AG08396 (cell line): ENCODE data around the gene LRMDA.

ENCODE experiments used
- DNase-seq: peaks from one replicate; pipeline ENCODE4 v3.0.0; 2012; ENCODE audit warnings: low spot score, mixed read lengths

Gene LRMDA

GRCh38 chr10:76172020-76172419 lies 740.6 kb downstream of the LRMDA start:
- DNase-seq, result no peak

DNA sequence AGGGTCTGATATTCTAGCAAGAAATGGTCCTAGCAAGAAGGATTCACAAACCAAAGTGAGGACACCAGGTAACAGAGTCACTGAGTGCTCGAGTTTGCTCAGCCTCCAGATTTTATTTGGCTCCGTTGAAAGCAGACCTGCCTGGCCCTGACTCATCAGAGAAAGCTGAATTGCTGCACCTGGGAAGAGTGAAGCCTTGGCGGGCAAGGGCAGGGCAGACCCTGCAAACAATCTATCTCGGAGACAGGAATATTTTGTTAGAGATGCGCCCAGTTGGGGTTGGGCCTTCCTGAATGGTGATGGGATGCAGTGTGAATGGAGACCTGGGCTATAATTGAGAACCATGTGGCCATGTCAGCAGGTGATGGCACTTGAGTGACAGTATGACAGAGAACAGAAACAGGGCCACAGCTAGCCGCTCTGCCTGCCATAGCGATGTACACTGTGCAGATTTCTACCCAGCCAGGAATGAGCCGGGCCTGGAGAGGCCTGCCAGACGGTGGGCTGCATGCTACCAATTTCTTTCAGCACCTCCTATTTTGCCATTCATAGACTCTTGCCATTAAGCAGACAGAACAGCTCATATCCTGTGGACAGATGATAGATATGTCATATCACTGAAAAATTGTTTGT lies 744.2 kb downstream of the LRMDA start:
- DNase-seq, result no peak

DNA sequence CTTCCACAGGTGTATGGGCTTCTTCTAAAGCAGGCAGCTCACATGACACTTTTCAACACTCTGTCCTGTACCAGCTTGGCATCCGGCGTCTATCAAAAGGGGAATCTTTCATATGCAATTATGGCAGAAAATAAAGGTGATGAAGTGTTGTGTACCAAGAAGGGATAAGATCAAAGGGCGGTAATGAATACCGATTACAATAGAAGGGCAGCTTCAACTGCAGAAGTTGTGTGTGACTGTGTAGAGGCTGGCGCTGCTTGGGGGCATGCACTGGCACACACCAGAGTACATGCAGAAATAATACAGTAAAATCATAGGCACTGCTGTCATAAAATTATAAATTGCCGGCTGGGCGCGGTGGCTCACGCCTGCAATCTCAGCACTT lies 744.7 kb downstream of the LRMDA start:
- no peak for DNase-seq

DNA sequence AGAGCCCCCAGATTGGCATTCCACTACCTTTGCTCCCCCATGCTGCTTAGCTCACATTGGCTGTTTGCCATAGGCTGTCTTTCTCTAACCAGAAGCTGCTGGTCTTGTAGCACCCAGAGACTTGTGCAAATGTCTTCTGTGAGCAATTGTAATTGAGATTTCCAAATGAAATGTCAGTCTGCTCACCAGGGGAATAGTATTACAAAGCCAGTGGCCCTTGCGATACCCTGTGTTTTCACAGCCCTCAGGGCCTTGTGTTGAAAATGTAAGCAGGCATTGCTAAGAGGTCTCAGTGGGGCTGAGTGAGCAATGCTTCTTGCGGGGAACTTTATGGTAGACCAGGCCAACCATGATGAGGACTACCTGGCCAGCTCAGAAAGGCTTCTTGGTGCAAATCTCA lies 746.5 kb downstream of the LRMDA start:
- DNase-seq, result no peak

- DNase-seq, result no peak
Observed at GRCh38 chr10:76178532-76179292, 747.3 kb downstream of the LRMDA start.

- DNase-seq, result no peak
Observed at GRCh38 chr10:76179806-76180205, 748.4 kb downstream of the LRMDA start.

DNA sequence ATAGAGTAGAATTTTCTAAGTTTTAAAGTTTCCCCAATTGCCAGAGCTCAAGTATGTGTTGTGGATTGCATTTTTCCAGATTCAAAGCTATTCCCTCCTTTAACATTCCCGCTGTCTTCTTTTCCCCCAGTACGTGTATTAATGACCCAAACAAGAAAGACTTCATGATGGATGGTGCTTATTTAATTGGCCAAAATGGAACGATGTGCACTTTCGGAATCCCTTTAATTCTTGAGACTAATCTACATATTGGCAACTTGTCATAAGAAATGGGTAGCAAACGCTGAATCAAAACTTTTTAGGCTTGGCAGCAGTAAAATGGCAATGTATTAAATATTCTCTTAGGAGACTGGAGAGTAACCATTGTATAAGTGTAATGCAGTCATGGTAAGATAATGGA lies 753.2 kb downstream of the LRMDA start:
- DNase-seq, result no peak

- DNase-seq, result no peak
Observed at GRCh38 chr10:76185471-76186301, 754.3 kb downstream of the LRMDA start.

DNA sequence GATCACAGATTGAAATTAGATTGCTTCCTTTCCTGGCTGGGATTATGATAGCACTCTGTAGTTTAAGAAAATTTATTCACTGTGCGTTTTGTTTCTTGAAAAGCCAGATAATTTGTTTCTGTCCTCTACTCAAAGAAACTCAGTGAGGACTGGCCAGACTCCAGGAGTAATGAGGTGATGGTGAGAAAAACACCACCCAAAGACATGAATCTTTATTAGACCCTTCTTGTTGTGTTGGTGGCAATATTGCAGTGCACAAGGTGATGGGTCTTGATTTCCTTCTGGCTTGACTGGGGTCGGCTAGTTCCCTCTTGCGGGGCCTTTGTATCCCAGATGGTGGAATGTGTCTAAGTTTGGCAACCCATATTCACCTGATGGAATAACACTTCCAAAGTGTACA lies 756.8 kb downstream of the LRMDA start:
- DNase-seq, result no peak

- no peak for DNase-seq
Observed at GRCh38 chr10:76190634-76191270, 759.3 kb downstream of the LRMDA start.

- no peak for DNase-seq
Observed at GRCh38 chr10:76191336-76191735, 759.9 kb downstream of the LRMDA start.

DNA sequence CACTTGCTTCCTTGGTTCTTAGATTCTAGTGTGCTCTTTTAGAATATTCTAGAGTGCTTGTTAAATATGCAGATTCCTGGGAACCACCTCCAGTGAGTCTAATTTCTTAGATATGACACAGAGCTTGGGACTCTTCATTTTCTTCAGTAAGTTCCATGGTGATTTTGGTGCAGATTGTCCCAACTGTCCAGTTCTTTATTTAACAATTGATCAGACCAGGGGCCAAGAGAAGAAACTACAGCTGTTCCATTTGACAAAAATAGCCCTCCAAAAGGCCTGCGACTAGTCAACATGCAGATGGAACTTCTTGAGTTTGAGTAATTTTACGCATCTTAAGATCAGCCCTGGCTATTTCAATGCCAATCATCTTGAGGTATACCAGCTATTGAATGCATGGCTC lies 760.7 kb downstream of the LRMDA start:
- no peak for DNase-seq

DNA sequence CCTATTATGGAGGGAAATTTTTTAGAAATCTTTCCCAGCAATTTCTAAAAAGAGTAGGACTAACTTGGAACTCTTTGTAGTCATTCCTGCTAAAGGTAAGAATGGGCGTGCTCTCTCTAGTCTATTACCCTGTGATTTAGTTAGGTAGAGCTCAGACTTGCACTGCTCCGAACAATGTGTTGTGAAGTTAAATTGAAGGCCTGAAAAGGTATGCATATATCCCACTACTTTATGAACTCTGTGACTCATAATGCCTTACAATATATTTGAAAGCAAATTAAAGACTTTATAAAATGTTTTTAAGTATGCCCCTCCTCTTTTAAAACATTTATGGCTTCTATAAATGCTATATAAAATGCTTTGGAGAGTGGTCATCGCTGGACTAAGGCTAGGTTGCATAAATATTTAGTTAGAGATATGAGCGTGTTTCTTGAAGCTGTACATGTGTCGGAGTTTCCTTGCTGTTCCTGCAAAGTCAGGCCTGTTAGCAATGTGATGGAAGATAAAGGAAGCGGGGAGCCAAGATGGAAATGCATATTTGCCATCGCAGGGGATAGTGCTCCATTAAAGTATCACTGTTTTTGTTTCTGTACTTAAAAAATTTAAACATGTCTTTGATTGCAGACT lies 761.4 kb downstream of the LRMDA start:
- no peak for DNase-seq

DNA sequence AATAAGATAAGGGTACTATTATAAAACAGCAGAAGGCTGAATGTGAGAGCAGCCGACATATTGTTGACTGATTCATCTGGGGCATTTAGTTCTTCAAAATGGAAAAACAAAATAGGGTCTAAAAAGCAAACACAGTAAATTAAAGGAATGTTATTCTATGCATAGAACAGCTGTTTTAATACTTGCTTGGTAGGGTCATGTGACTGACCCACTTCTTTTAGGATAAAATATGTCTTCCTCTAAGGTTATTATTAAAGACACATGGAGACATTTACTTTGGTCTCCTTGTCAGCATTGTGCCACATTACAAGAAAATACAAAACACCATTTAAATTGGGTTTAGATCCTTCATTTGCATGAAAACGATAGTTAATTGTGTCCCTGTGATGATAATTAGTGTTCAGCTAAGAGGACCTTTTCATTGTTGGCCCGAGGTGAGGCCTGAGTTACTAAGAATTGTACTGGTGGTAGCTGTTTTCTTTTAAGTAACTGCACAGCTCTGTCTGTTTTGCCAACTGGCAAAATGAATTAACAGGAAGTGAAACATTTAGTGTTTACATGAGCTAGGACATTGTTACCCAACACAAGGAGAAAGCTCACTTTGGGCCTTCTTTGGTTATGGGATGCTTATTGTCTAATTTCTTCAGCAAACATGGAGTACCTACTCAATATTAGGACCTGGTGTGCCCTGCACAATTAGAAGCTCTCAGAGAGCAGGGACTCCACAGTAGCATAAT lies 764.4 kb downstream of the LRMDA start:
- no peak for DNase-seq

DNA sequence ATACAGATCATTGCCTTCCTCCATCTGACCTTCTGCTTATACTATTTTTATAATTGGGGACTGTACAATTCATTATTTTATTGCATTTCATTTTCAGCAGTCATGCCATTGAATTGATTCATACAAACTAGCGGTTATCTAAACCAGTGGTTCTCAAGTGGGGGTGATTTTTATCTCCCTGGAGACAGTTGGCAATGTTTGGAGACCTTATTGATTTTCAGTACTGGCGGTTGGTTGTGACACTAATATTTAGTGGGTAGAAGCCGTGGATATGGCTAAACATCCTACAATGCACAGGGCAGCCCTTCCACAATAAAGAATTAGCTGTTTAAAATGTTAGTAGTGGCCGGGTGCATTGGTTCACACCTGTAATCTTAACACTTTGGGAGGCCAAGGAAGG lies 765.9 kb downstream of the LRMDA start:
- DNase-seq, result no peak

DNA sequence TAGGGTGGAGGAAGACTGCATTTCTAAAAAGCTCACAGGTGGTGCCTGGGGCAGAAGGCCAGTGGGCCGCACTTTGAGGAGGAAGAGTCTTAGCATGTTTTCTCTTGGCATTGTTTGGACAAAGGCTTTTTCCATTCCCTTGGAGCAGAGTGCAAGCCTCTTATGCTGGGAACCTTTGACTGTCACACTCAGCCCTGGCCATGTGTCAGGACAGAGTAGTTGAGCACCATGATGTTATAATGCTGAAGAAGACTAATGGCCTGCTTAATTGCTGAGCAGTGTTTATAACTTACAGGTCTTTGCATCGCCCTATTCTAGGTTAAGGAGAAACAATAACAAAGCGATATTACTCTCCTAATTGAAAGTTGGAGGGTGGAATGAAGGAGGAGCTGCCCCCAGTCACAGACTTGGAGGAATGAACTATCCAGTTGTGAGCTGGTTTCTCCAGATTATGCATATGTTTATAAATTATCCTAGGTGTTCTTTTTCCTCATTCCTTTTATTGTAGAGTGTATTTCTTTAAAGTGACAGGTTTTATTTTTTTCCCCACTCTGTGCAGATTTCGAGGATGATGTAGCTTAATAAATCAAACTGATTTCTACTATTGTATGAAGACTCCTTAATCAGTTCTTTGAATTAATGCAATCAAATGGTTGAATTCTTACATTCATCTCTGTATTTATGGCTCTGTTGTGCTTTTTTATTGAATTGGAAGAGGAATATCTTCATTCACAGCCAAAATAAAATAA lies 767.0 kb downstream of the LRMDA start:
- DNase-seq, result no peak

DNA sequence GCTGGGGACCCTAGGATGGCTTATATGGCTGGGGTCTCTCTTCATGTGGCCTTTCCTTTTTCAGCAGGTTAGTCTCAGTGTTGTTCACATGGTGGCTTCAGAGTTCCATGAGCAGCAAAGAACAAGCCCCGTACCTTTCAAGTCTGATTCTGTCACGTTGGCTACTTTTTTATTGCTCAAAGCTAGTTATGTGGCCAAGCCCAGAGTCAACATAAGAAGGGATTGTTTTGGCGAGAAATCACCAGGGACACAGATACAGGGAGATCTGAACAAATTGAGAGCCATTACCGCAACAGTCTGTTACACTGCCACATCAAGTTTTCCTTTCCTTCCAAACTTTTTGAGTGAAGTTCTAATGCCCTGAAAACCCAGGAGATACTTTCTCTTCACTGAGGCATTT lies 770.5 kb downstream of the LRMDA start:
- DNase-seq, result no peak

DNA sequence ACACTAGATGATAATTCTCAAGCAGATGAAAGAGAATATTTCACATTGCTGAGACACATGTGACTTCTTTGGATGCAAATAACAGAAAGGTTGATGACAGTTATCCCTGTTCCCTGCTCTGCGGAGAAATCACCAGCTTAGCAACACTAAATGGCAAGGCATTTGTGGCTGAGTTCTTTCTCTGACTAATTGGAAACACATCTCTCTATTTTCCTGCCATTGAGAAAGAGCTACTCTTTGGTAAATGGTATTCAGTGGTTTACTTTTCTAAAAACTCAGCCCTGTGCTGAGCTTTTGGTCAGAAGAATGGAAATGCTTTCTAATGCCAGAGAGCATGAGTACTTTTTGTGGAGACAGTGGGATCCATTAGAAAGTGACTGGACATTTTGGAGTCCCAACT lies 771.4 kb downstream of the LRMDA start:
- DNase-seq, result peak; percentile 58

GRCh38 chr10:76205361-76205760 lies 773.9 kb downstream of the LRMDA start:
- peak; percentile 8 for DNase-seq

- no peak for DNase-seq
Observed at GRCh38 chr10:76206797-76207352, 775.5 kb downstream of the LRMDA start.
